NCI-H2171 (cell line): ENCODE measurements around the gene ELF4.
A peak's percentile ranks its signal among the peaks of the same experiment; 100 is the strongest.
"Not testable (repeated sequence)": the region's sequence is repeated elsewhere in the genome, so short reads cannot be mapped to it uniquely, and the experiment has no call there.

Source experiments
- DNase-seq: peaks from one replicate; lab custom pipeline; 2025; lab: John Stamatoyannopoulos, UW

Gene ELF4

GRCh38 chrX:130110379-130111219, at the start of gene ELF4:
ELF4 (minus strand) TSS chrX:130110497; CDS start chrX:130081330, 29,167 bp downstream.
- peak; percentile 26 for DNase-seq

DNA sequence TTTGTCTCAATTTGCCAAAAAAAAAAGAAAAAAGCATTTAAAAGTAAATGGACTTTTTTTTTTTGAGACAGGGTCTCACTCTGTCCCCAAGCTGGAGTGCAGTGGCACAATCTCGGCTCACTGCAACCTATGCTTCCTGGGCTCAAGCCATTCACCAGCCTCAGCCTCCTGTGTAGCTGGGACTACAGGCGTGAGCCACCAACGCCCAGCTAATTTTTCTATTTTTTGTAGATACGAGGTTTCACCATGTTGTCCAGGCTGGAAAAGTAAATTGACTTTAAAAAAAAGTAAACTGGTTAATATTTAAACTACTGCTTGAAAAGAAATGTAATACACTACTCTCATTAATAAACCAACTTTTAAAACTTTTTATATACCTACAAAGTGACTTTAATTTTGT, 49.5 kb upstream of the ELF4 start:
- no peak for DNase-seq

- peak; percentile 29 for DNase-seq
These were observed 48.0 kb upstream of the ELF4 start for GRCh38 chrX:130158311-130158710.

DNA sequence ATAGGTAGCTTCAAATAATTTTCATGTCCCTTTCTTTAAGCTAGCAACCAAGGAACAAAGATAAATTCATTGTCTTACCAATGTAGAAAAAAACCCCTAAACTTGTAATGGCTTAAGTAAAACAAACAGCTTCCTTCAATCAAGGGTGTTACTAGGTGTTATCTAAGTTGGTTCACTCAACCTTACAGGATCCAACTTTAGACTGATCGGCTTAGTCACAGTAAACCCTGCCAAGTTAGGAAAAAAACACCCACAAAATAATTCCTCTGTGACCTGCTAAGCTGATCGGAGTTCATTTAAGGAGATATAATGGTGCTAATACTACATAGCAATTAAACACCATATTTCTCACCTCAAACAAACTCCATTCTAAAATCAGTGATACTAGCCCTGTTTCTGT, 45.3 kb upstream of the ELF4 start:
- no peak for DNase-seq

GRCh38 chrX:130147631-130148030, 37.3 kb upstream of the ELF4 start:
- DNase-seq = no peak

DNA sequence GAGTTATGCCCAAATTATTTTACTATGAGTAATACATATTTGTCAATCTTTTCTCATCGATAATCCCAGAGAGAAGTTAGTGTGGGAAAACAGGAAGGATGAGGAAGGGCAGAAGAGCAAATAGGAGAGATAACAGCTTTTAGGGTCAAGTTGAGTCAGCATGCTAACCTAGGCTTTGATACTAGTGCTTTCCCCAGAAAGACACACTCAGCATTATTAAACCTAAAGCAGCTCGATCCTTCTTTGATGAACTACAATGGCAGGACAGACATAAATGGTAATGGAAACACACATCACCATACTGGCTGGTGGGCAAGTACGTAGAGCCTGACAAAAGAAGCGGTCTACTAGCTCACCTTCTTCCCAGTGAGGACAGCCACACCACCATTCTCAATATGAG, 34.8 kb upstream of the ELF4 start:
- no peak for DNase-seq

- no peak for DNase-seq
These were observed 34.2 kb upstream of the ELF4 start for GRCh38 chrX:130144509-130144908.

DNA sequence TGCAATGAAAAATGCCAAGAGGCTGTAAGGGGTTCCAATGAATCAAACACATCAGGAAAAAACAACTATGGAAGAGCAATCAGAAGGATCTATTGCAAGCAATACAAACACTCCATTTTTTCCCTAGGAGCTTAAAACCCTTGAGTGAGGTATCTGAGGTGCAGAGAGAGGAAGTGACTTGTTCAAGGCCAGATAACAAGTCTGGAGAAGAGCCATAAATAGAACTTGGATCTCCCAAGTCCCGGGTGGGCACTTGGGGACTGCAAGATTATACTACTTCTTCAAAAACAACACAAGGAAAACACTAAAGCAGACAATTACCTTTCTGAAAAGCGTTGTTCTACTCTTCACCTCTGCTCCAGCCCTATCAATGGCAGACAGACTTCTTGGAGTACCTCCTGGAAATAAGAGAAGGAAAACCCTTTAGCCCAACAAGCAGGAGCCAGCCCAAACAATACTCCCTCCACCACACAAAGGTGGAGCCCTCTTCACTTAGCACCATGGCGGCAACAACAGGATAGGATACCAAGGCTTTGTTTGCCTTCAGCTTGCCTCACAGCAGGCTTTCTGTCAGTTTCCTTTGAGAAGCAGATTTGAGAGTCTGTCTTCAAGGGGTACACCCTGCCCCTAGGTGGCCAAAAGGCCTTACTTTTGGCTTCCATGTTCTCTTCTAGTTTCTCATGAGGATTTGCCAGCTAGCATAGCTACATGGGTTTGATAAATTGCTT, 29.3 kb upstream of the ELF4 start:
- DNase-seq = no peak

GRCh38 chrX:130136961-130137360, 26.7 kb upstream of the ELF4 start:
- no peak for DNase-seq

DNA sequence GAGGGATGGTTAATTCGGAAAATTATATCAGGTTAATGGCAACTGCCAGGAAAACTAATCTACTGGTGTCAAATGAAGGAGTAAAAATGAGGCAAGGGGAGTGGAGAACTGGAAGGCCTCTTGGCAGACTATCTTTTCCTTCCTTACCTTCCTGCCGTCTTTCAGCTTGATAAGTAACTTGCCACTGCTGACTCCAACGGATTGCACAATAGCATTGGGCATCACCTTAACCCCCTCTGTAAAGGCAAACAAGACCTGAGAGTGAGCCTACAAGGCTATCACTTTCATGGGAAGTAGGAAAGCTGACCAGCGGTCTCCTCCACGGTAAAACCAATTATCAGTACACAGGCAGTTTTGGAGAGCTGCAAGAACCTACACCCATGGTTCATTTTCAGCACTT, 26.2 kb upstream of the ELF4 start:
- DNase-seq = no peak

DNA sequence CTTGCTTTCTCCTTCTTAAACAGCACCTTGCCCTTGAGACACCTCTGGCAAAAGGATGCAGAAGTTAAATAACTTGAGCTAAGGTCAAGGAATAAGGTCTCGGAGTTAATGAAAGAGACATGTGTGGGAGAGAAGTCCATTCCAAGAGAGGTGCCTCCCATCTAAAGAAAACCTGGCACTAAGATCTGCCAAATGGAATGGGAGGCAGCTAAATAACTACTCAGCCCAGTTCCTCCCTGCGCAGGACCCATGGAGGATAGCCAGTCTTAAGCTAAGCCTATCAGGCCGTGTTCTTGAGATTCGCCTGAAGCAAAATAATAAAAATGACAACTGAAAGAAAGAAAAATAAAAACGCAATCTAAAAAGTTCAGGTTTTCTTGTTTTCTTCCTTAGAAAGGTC, 20.7 kb upstream of the ELF4 start:
- DNase-seq = no peak

DNA sequence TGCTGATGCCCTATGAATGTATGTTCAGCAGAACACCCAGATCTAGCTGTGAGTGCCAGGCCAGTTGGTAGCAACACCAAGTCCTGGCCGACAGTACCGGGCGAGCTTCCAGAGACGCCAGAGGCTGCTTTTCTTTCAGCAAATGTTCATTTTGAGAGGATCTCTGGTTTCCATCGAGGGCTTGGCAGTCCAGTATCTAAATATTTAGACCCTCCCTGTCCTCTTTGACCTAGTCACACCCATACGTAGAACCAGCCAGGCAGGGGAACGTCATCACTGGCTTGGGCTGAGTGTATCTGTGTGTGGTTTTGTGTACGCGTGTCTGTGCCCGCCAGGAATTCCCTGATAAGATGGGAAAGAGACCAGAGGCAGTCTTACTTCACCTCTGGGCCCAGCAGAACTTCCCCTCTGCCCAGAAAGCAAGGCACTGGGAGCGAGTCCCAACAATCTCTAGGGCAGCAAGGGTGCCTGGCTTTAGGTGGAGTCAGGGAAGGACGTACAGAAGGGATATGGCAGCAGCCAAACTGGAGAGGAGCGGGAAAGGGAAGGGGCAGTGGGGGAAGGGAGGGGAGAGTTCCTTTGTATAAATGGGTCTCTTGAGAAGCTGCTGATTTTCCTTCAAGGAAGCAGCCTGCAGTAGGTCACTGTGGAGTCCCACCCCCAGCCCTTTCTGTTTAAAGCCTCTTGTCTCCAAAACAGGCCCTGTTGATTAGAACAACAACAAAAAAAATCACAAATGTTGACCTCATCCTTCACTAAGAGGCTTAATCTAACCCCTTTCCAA, 15.0 kb upstream of the ELF4 start:
- DNase-seq = no peak

DNA sequence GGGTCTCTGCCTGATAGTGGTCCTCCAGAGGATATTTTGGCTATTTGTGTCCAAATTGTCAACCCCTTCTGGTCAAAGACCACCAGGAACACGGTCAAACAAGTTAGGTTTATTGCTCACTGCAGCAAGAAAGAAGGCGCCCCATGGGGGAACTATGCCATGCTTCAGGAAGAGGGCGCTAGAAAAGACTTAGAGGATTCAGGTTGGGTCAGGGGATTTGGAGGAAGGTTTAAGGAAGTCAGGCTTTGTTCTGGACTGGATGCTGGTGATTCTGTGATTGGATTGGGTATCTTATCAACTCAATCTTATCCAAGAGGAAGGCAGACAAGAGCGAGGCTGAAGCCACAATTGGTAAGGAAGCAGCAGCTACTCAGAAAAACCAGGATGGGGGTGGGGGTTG, 14.3 kb upstream of the ELF4 start:
- no peak for DNase-seq

GRCh38 chrX:130121505-130121800, 11.2 kb upstream of the ELF4 start:
- DNase-seq = no peak

DNA sequence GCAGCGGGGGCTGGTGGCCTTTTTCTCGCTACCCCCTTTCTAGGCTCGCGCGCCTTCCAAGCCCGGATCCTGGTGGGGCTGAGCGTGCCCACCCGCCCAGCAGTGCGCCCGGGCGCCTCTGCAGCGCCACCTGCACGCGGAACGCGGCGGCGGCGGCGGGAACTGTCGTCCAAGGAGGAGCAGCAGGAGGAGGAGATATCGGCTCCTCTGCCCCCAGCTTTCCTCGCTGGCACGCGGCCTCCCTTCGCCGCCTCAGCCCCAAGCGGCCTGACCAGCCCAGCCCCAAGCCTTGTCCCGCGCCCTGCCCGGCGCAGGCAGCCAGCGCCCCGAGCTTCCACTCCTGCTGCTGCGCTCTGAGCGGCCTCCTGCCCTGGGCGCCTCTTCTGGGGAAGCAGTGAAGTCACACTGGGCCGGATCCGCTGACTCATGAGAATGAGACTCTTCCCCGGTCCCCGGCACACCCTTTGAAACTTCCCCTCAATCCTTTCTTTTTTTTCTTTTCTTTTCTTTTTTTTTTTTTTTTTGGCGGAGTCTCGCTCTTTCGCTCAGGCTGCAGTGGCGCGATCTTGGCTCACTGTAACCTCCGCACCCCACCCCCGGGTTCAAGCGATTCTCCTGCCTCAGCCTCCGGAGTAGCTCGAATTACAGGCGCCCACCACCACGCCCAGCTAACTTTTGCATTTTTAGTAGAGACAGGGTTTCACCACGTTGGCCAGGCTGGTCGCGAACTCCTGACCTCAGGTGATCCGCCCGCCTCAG, 10.6 kb upstream of the ELF4 start:
- peak; percentile 55 for DNase-seq

- no peak for DNase-seq
These were observed 10.0 kb upstream of the ELF4 start for GRCh38 chrX:130120321-130120731.

- no peak for DNase-seq
These were observed 9.1 kb upstream of the ELF4 start for GRCh38 chrX:130119312-130119898.

GRCh38 chrX:130118441-130119311, 8.4 kb upstream of the ELF4 start:
- no peak for DNase-seq

DNA sequence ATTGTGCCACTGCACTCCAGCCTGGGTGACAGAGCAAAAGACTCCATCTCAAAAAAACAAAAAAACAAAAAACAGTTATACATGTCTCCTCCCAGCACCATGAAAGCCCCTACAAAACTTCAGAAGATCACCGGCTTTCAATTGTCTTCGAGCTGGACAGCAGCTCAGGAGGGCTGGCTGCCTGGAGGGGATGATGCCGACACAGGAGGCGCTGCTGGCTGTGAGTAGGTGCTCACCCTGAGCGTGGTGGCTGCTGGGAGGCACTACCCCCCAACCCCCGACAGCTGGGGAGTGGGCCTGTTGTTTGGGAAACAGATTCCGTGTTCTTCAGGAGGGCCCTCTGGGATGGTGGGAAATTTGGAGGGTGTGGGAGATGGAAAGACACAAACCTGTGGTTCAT, 6.9 kb upstream of the ELF4 start:
- DNase-seq = no peak

- not testable (repeated sequence) for DNase-seq
These were observed 5.0 kb upstream of the ELF4 start for GRCh38 chrX:130115119-130115885.
